Measurements from ENCODE around the gene CDH4.

The CDH4 gene

DNA sequence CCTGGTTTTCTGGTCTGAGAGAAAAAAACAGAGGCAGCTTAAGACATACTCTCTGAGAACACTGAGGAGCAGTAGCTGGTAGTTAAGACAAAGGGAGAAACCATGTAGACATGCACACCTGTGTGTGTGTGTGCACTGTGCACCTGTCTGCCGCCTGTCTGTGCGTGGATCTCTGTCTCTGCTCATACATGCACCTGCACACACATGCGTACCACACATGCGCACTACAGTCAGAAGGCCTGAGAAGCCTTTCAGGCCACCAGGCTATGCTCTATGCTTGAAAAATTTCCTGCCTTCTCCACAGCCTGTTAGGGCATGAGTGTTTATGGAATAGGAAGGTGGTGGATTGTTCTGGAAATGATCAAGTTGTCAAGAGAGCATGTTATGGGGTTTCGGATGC, 103.5 kb downstream of the CDH4 start:
- DNase-seq (ENCODE audit: low spot score), result no peak
- no peak for FAIRE-seq

GRCh38 chr20:61356196-61356595, 104.1 kb downstream of the CDH4 start:
- FAIRE-seq (no peak), DNase-seq (ENCODE audit: low spot score) (no peak)

GRCh38 chr20:61357119-61357518, 105.1 kb downstream of the CDH4 start:
- FAIRE-seq (no peak), DNase-seq (ENCODE audit: low spot score) (no peak)

GRCh38 chr20:61359254-61359653, 107.2 kb downstream of the CDH4 start:
- DNase-seq (ENCODE audit: low spot score), result no peak
- no peak for FAIRE-seq

- DNase-seq (ENCODE audit: low spot score) (no peak), FAIRE-seq (no peak)
Observed at GRCh38 chr20:61360296-61360695, 108.2 kb downstream of the CDH4 start.

DNA sequence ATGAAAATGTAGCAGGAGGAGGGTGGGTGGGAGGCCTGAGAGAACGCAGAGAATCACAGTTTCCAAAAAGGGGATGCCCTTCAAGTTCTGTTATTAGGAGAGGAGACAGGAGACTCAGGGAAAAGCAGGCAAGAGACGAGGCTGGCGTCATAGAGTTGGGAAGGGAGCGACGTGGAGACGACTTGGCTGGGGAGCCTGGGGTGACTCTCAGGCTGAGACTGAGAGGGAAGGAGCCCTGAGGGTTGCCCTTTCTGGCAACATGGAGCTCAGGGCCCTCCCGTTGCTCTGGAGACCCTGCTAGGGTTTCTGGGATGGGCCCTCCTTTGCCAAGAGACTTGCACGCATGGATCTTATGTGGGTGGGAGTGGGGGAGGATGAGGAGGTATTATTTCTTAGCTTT, 108.9 kb downstream of the CDH4 start:
- DNase-seq (ENCODE audit: low spot score) (no peak), FAIRE-seq (no peak)

DNA sequence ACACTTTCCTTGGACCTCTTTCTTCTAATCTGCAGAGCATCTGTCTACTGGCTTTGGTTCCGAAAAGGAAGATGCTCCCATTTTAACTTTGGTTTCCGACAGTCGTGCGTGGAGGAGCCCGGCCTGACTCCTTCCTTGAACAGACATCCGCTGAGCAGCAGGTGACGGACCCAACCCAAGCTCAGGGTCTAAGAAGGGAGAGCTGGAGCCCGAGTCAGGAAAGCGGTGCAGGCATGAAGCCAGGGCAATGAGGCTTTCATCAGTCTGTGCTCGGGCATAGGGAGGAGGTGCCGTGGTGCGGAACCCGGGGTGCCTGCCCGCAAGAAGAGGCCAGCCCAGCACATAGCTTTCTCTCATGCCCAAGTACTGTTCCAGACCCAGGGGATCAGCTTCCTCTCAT, 109.4 kb downstream of the CDH4 start:
- FAIRE-seq, result no peak

GRCh38 chr20:61364147-61364546, 112.1 kb downstream of the CDH4 start:
- DNase-seq (ENCODE audit: low spot score), result no peak
- no peak for FAIRE-seq

More for the DNA sequence above, 109.4 kb downstream of the CDH4 start:
- no peak for DNase-seq (ENCODE audit: low spot score)

GRCh38 chr20:61366914-61367313, 114.9 kb downstream of the CDH4 start:
- FAIRE-seq, result no peak
- DNase-seq (ENCODE audit: low spot score), result no peak

DNA sequence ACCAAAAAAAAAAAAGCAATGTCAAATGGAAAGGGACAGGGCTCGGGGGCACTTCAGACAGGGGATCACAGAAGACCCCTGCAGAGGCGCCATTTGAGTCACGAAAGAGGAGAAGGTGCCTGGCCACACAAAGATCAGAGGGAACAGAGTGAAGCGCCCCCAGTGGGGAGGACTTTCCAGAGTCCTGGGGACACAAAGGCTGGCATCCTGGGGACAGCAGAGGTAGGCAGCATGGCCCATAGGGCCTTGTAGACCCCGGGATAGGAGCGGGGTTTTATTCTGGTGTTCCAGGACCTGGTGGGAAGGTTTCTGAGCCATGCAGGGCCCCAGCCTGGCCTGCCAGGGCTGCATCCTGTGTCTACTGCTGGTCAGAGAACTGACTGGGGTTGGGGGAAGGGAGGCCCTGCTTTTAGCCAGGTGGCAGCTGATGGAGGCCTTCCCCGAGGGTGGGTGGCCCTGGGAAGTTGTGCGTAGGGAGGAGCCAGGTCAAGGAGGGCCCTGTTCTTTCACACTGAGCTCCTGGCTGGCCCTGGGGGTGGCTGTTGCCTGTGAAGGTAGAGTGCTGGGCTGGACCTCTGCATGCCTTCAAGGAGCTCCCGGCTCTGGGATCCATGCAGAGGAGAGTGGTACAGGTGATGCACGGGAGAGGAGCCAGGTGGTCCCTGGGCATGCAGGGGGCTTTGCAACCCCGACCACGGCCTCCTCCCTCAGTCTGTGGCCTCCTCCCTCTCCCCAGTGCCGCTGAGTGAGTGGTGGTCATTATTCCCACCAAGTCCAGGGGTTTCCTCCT, 117.9 kb downstream of the CDH4 start:
- no peak for DNase-seq (ENCODE audit: low spot score)
- no peak for FAIRE-seq

- no peak for FAIRE-seq
- no peak for DNase-seq (ENCODE audit: low spot score)
Observed at GRCh38 chr20:61370841-61371303, 118.8 kb downstream of the CDH4 start.

DNA sequence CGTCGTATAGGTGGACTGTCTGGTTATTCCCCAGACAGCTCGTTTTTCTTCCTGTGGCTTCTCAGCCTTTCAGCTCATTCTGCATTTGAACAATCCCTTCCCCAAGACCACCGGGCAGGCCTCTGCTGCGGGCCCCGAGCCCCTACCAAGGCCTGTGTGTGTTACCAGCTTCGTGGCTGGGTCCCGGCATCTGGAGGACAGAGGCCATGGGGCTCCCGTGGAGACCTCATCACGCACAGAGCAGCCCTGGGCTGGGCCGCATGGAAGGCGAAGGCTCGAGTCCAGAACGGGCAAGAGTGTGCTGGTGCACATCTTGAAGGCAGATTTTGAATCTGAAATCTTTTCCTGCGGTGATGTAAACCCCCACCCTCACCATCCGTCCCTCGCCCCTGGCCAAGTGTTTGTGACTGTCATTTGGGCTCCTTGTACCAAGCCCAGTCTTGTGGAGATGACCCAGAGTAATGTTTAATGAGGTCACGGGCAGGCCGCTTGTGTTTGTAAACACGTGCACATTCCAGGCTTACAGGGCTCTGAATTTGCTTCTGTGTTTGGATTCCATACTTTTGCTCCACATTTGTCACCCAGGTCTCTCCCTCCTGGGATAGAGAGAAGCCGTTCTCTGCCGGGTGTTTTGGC, 119.6 kb downstream of the CDH4 start:
- DNase-seq (ENCODE audit: low spot score) (no peak), FAIRE-seq (no peak)

GRCh38 chr20:61372137-61373054, 120.3 kb downstream of the CDH4 start:
- DNase-seq (ENCODE audit: low spot score) (no peak), FAIRE-seq (no peak)

- DNase-seq (ENCODE audit: low spot score), result no peak
- FAIRE-seq, result no peak
Observed at GRCh38 chr20:61373055-61373399, 121.0 kb downstream of the CDH4 start.

DNA sequence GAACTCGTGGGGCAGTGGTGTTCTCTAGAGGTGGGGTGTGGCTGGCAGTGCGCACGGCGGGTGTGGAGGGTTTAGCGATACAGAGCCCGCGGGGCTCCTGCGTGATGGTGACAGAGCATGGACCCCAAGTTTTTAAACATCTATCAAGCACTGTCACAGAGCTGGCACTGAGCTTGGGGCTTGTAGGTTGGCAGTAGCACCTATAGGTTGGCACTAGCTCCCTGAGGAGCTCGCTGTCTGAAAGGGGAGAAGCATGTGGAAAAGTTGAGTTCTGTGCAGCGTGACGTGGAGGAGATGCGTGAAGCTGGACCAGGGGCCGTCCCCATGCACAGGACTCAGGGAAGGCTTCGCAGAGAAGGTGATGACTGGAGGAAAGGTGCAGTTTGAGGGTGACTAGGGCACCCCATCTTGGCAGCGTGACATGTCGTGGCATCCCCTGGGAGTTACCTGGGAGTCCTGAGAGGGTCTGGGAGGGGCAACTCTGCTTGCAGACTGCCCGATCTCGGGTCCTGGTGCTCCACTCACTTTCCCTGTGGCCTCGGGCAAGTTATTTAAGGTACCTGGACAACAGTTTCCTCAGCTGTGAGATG, 122.0 kb downstream of the CDH4 start:
- DNase-seq (ENCODE audit: low spot score) (no peak), FAIRE-seq (no peak)

GRCh38 chr20:61376541-61377240, 124.6 kb downstream of the CDH4 start:
- FAIRE-seq (no peak), DNase-seq (ENCODE audit: low spot score) (no peak)

DNA sequence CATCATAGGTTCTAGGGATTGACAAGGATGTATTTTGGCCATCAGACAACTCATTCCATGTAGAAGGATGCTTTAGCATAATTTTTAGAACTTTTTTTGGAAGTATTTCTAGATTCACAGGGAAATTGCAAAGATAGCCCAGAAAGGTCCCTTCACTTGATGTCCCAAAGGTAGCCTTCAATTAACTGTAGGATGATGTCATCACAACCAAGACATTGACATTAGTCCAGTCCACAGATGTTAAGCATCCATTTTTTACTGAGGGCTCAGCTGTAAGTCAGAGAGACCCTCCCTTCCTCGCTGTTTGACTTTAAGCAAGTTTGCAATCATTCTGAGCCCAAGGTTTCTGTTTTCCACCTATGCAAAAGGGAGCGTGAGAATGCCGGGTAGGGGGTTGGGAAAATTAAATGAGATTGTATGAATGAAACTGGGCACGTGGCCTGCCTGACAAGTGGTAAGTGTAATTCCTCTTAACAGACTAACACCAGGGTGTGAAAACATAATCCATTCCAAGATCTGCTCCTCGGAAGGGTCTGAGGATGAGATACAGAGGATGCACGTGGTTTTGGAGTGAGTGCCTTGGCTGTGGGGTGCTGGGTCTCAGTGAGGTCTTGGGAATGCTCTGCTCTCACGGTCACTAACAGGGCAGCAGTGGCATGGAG, 126.8 kb downstream of the CDH4 start:
- DNase-seq (ENCODE audit: low spot score) (no peak), FAIRE-seq (no peak)

DNA sequence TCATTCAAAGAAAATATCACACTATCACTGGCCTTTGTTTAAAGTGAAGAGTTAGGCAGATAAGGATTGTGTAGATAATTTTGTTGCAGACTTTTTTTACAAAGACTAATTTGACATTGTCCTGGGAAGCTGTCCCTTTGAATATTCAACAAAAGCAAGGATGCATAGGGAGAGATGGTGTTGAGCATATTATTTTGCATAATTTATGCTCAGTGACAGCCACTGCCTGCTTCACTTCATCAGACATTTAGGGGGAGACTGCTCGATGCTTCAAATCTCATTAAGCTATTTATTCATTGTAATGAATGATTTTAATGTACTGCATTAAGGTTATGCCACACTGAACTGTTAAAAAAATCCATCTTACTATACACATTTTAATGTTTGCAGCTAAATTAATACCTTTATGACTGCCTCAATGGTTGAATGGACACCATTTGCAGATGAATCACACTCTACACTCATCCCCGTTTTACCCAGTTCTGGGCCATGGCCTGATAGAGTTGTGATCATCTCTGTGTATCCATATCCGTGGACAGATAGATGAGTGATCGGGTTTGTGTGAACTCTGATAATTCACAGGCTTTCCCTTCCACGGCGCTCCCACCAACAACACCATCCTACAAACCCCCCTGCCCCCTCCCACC, 128.0 kb downstream of the CDH4 start:
- no peak for DNase-seq (ENCODE audit: low spot score)
- FAIRE-seq, result no peak

DNA sequence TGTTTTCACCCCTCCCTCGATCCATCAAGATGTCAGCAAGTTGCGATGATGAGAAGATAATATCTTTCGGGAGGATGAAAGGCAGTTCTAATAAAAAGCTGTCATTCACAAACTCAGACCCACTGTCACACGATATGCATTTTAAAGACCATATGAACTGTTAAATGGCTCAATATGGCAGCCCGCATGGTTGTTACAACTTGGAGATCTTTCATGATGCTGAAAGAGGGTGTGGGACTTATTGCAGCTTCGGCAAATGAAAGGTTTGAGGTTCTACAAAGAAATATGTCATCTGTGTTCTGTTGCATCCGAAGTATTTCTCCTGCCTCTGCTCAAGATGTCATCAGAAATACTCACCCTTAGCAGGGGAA, 128.5 kb downstream of the CDH4 start:
- FAIRE-seq, result no peak

DNA sequence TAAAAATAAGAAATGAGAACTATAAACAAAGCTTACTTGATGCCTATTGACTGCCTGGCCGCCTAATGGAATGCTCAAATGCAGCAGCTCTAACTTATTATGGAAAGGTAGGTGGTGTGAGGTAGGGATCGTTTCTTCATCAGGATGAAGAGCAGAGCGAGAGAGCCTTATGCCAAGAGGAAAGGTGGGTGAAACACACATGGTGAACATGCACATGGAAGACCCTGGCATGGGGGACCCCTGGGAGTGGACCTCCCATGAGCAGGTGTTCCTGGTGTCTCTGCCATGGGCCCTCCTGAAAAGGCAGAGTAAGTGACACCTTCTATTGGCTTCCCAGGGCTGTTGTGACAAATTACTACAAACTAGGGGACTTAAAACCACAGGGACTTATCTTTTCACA, 130.1 kb downstream of the CDH4 start:
- no peak for FAIRE-seq
- no peak for DNase-seq (ENCODE audit: low spot score)

More for the DNA sequence above, 128.5 kb downstream of the CDH4 start:
- no peak for DNase-seq (ENCODE audit: low spot score)
